Measurements from ENCODE around the gene ABI3BP.

The ABI3BP gene

DNA sequence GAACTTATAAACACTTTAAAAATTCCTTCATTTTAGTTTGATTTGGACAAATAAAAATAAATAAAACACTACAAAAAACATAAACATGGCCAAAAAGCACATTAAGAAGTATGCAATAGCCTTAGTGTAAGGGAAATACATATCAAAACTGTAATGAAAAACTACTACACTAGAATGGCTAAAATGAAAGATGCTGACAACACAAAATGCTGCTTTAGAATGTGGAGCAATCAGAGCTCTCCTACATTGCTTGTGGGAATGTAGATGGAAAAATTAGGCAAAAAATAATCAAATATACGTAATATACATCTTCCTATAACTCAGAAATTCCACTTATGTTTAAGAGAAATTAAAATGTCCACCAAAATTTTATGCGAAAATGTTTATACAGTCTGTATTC is 96.2 kb downstream of the ABI3BP start:
- H3K4me3 ChIP-seq (ENCODE audit: low read depth, low read length) = no peak overlapping the region
- TF ChIP-seq, protein P1, sequence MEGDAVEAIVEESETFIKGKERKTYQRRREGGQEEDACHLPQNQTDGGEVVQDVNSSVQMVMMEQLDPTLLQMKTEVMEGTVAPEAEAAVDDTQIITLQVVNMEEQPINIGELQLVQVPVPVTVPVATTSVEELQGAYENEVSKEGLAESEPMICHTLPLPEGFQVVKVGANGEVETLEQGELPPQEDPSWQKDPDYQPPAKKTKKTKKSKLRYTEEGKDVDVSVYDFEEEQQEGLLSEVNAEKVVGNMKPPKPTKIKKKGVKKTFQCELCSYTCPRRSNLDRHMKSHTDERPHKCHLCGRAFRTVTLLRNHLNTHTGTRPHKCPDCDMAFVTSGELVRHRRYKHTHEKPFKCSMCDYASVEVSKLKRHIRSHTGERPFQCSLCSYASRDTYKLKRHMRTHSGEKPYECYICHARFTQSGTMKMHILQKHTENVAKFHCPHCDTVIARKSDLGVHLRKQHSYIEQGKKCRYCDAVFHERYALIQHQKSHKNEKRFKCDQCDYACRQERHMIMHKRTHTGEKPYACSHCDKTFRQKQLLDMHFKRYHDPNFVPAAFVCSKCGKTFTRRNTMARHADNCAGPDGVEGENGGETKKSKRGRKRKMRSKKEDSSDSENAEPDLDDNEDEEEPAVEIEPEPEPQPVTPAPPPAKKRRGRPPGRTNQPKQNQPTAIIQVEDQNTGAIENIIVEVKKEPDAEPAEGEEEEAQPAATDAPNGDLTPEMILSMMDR (IDR thresholded peaks at IDR 0.05; ENCODE audit: control insufficient read depth, extremely low read depth, insufficient read depth) = no peak

DNA sequence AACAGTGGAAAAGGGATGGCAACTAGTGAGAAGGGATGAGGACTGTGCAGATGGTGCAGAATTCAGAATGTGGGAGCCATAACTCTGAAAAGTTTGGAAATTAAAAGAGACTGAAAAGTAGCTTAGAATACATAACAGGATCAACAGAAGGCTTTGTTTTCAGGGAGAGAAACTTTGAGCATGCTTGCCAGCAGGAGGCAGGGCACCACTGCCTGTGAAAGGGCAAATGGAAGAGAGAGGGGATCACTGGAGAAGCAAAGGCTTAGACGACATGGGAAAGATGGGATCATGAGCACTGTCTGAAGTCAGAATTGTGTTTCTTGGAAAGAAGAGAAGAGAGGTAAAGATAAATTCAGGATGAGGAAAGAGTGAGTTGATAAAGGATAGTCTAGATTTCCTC is 99.6 kb downstream of the ABI3BP start:
- H3K4me3 ChIP-seq (ENCODE audit: low read depth, low read length) = no peak overlapping the region
- DNase-seq (ENCODE audit: low read depth) = no peak
- TF ChIP-seq, protein P1 (IDR thresholded peaks at IDR 0.05; ENCODE audit: control insufficient read depth, extremely low read depth, insufficient read depth) = peak; percentile 55

More for the DNA sequence above, 96.2 kb downstream of the ABI3BP start:
- DNase-seq (ENCODE audit: low read depth) = no peak

DNA sequence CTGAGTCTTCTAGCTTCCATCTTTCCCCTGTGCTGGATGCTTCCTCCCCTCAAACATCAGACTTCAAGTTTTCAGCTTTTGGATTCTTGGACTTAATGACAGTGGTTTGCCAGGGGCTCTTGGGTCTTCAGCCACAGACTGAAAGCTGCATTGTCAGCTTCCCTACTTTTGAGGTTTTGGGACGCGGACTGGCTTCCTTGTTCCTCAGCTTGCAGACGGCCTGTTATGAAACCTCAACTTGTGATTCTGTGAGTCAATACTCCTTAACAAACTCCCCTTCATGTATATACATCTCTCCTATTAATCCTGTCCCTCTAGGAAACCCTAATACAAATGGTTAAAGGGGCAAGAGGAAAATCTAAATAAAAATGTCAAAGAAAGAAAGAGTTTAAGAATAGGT is 100.1 kb downstream of the ABI3BP start:
- no peak for DNase-seq (ENCODE audit: low read depth)
- H3K4me3 ChIP-seq (ENCODE audit: low read depth, low read length) = no peak overlapping the region
- TF ChIP-seq, protein P1 (IDR thresholded peaks at IDR 0.05; ENCODE audit: control insufficient read depth, extremely low read depth, insufficient read depth) = no peak

DNA sequence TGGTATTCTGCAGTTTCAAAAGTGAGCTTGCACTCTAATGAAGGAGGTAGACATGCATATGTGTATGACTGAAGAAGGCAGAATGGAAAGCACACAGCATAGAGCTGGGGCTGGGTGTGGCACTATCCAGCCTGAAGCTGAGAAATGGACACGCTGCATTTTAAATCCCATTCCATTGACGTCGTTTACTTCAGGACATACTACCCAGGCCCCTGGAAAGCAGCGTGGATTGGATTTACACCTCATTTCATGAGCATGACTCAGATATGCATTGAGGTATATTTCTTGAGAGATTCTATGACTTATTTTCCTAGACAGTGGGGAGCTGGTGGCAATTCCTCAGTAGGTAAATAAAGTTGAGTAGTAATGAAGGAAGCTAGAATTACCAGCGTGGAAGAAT is 101.4 kb downstream of the ABI3BP start:
- DNase-seq (ENCODE audit: low read depth) = no peak
- H3K4me3 ChIP-seq (ENCODE audit: low read depth, low read length) = no peak overlapping the region
- TF ChIP-seq, protein P1 (IDR thresholded peaks at IDR 0.05; ENCODE audit: control insufficient read depth, extremely low read depth, insufficient read depth) = no peak

DNA sequence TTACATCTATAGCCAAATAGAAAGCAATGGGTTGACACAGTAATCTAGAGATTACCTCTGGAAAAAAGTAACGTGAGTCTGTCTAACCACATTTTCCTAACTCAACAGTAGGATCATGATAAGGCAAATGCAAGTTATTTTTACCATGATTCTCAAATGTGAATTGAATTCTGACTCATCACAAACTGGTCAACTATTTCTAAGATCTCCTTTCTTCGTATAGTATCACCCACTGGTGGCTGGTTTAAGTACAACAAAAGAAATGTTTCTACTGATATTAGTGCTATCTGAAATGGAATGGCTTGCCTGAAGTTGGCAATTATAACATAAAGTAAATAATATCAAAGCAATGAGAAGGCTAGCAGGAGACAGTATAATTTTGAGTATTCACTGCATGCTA is 102.2 kb downstream of the ABI3BP start:
- DNase-seq (ENCODE audit: low read depth) = no peak
- H3K4me3 ChIP-seq (ENCODE audit: low read depth, low read length) = no peak overlapping the region
- TF ChIP-seq, protein P1 (IDR thresholded peaks at IDR 0.05; ENCODE audit: control insufficient read depth, extremely low read depth, insufficient read depth) = no peak

DNA sequence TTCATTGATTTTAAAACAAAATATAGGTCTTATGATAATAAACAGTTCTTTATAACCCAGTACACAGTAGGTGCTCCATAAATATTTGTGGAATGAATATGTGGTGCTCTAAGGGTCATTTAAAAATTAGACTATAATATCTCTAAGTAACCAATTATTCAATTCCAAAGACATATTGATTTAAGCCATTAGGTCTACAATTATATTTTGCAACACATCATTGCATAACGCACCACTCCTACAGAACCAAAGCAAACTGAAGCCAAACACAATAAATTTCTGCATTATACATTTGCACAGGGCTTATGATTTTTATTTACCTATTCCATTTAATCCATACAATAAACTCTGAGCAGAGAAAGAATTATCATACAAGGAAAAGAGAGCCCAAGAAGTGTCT is 104.3 kb downstream of the ABI3BP start:
- DNase-seq (ENCODE audit: low read depth) = peak; percentile 19
- TF ChIP-seq, protein P1 (IDR thresholded peaks at IDR 0.05; ENCODE audit: control insufficient read depth, extremely low read depth, insufficient read depth) = no peak
- H3K4me3 ChIP-seq (ENCODE audit: low read depth, low read length) = no peak overlapping the region

- DNase-seq (ENCODE audit: low read depth) = no peak
Measured at GRCh38 chr3:100882571-100882984, 110.6 kb downstream of the ABI3BP start.

More at GRCh38 chr3:100882571-100882984, 110.6 kb downstream of the ABI3BP start:
- TF ChIP-seq, protein P1 (IDR thresholded peaks at IDR 0.05; ENCODE audit: control insufficient read depth, extremely low read depth, insufficient read depth) = no peak
- H3K4me3 ChIP-seq (ENCODE audit: low read depth, low read length) = no peak overlapping the region
